ENCODE results near the gene PARVA. TPM values are rescaled to one million over a fixed set of nuclear protein-coding genes. Genes with fewer than 3 reads are reported as not detected.

The PARVA gene
- total and polyA plus RNA-seq, 2 experiments from 2014 or later: 37.4 to 46.2 TPM

DNA sequence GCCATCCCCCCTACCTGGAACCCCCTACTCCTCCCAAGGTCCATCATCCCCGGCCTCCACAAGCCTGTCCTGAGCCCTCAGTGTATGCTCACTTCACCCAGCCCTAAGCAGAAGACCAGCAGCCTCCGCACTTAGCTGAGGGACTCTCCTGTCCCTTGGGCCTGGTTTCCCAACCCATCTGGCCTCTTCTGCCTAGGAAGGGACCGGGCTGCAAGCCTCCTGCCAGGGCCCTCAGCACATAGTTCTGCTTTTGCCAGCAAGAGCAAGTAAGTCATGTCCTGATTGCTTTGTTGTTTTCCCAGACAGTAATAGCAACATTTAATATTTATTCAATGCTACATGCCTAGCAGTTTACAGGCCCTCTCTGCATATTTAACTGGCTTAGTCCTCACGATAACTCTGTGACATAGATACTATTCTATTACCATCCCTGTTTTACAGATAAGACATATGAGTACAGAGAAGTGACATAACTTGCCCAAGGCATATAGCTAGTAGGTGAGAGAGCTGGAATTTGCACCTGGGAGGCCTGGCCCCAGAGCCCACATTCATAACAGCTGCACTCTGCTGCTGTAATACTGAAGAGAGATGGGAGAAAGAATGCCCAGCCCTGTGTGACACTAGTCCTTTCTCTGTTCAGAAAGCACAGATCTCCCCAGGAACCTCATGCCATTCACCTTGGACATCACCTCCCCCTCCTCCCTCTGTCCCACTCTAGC is 139.2 kb downstream of the PARVA start:
- Histone ChIP-seq H3K79me2 (no peaks in the 10 kb centered on the region), H3K4me3 (no peak overlapping the region), H3K9me3 (ENCODE audit: low read depth) (no peaks in the 10 kb centered on the region), H3K36me3 (replicated peaks; ENCODE audit: insufficient read depth, low read depth) (no peaks in the 10 kb centered on the region), H3K4me1 (ENCODE audit: insufficient read depth) (peaks cover 12% of the 10 kb centered on the region), H3K9me2 (replicated peaks; ENCODE audit: insufficient read depth) (no peaks in the 10 kb centered on the region), H3K4me2 (no peak overlapping the region), H3K27me3 (no peaks in the 10 kb centered on the region), H4K20me1 (ENCODE audit: insufficient read depth, poor library complexity, severe bottlenecking) (no peaks in the 10 kb centered on the region), H2AFZ (no peak overlapping the region), H3K27ac (peak overlapping the region; percentile 73)
- whole genome bisulfite sequencing (ENCODE audit: low lambda C conversion rate, missing lambda C conversion rate): 76% methylated on average over 4 of the region's 4 CpGs
- no peak for TF ChIP-seq EZH2 (IDR thresholded peaks at IDR 0.05; ENCODE audit: borderline replicate concordance)
- peak; percentile 39 for DNase-seq (ENCODE audit: low spot score)

DNA sequence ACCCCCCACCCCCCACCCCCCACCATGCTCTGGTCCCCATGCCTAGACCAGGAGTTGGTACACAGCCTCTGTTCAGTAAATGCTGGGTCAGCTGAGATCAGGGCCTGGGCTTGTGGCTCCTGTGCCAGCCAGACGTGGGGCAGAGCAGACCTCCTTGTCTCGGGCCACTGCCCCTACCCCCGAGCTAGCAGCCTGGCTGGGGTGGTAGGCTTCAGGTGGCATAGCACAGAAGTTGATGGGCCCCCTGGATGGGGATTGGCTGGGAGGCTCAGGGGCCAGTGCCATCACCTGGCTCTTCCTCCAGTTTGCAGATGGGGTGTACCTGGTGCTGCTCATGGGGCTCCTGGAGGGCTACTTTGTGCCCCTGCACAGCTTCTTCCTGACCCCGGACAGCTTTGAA is 139.9 kb downstream of the PARVA start:
- Histone ChIP-seq H4K20me1 (ENCODE audit: insufficient read depth, poor library complexity, severe bottlenecking) (no peaks in the 10 kb centered on the region), H3K4me3 (no peak overlapping the region), H3K79me2 (no peaks in the 10 kb centered on the region), H2AFZ (no peak overlapping the region), H3K9me2 (replicated peaks; ENCODE audit: insufficient read depth) (no peaks in the 10 kb centered on the region), H3K4me2 (no peak overlapping the region), H3K27ac (no peak overlapping the region), H3K4me1 (ENCODE audit: insufficient read depth) (peaks cover 12% of the 10 kb centered on the region), H3K36me3 (replicated peaks; ENCODE audit: insufficient read depth, low read depth) (no peaks in the 10 kb centered on the region), H3K27me3 (no peaks in the 10 kb centered on the region), H3K9me3 (ENCODE audit: low read depth) (no peaks in the 10 kb centered on the region)
- no peak for DNase-seq (ENCODE audit: low spot score)
- TF ChIP-seq EZH2 (IDR thresholded peaks at IDR 0.05; ENCODE audit: borderline replicate concordance) (no peak), EZH2phosphoT487 (IDR thresholded peaks at IDR 0.05; ENCODE audit: low read depth, severe bottlenecking, unreplicated experiment) (no peak)
- TF ChIP-seq, protein P1, sequence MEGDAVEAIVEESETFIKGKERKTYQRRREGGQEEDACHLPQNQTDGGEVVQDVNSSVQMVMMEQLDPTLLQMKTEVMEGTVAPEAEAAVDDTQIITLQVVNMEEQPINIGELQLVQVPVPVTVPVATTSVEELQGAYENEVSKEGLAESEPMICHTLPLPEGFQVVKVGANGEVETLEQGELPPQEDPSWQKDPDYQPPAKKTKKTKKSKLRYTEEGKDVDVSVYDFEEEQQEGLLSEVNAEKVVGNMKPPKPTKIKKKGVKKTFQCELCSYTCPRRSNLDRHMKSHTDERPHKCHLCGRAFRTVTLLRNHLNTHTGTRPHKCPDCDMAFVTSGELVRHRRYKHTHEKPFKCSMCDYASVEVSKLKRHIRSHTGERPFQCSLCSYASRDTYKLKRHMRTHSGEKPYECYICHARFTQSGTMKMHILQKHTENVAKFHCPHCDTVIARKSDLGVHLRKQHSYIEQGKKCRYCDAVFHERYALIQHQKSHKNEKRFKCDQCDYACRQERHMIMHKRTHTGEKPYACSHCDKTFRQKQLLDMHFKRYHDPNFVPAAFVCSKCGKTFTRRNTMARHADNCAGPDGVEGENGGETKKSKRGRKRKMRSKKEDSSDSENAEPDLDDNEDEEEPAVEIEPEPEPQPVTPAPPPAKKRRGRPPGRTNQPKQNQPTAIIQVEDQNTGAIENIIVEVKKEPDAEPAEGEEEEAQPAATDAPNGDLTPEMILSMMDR (IDR thresholded peaks at IDR 0.05; ENCODE audit: poor library complexity): no peak
- WGBS (ENCODE audit: low lambda C conversion rate, missing lambda C conversion rate): 95% methylated on average over 4 of the region's 4 CpGs

DNA sequence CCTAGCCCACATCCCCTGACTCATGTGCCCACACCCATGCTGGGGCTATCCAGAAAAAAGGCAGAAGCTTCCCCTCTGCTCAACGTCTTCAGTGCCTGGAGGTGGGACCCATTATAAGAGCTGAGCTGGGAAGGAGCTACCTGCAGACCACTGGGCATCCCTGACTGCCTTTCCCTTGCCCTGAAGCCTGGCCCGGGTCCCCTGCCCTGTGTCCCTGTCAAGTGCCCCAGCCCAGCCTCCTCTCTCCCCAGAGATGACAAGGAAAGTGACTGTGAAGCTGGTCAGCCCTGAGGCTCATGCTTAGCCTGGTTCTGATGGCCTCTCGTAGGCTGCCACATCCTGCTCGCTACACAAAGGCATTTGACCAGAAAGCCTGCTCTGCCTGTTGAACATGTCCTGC is 140.4 kb downstream of the PARVA start:
- H3K36me3 ChIP-seq (replicated peaks; ENCODE audit: insufficient read depth, low read depth): no peaks in the 10 kb centered on the region

More for the DNA sequence above, 140.4 kb downstream of the PARVA start:
- no peak for DNase-seq (ENCODE audit: low spot score)
- Histone ChIP-seq H3K4me3 (no peak overlapping the region), H2AFZ (no peak overlapping the region), H3K4me1 (ENCODE audit: insufficient read depth) (peaks cover 12% of the 10 kb centered on the region), H3K79me2 (no peaks in the 10 kb centered on the region), H3K27me3 (no peaks in the 10 kb centered on the region), H4K20me1 (ENCODE audit: insufficient read depth, poor library complexity, severe bottlenecking) (no peaks in the 10 kb centered on the region), H3K4me2 (no peak overlapping the region), H3K9me3 (ENCODE audit: low read depth) (no peaks in the 10 kb centered on the region), H3K9me2 (replicated peaks; ENCODE audit: insufficient read depth) (no peaks in the 10 kb centered on the region), H3K27ac (no peak overlapping the region)
- TF ChIP-seq EZH2phosphoT487 (IDR thresholded peaks at IDR 0.05; ENCODE audit: low read depth, severe bottlenecking, unreplicated experiment) (no peak), EZH2 (IDR thresholded peaks at IDR 0.05; ENCODE audit: borderline replicate concordance) (no peak)
- TF ChIP-seq, protein P1 (IDR thresholded peaks at IDR 0.05; ENCODE audit: poor library complexity): no peak
- 87% methylated on average over 4 of the region's 4 CpGs for WGBS (ENCODE audit: low lambda C conversion rate, missing lambda C conversion rate)
